ENCODE data around the gene SH3TC2. TPM values are rescaled to one million over a fixed set of nuclear protein-coding genes. Genes with fewer than 3 reads are reported as not detected.

SH3TC2 gene
- total RNA-seq, 2 donors from 2014 or later = 0.33 to 8.6 TPM

GRCh38 chr5:148966348-148966747, 96.5 kb downstream of the SH3TC2 start:
- 54 to 55% methylated on average over 4 of the region's 4 CpGs for WGBS, 2 donors
- Histone ChIP-seq H3K4me3 (no peak overlapping the region), H3K9me3 (no peaks in the 10 kb centered on the region), H3K27ac (peak overlapping the region; percentile 27 to 77 (median 52)), H3K36me3 (replicated peaks in 1 of 2; ENCODE audit: insufficient read depth in 1 of 2, low read depth in 2 of 2) (no peaks in the 10 kb centered on the region), H3K27me3 (no peaks in the 10 kb centered on the region), H3K4me1 (peaks cover 15% of the 10 kb centered on the region)
- TF ChIP-seq CTCF (IDR thresholded peaks at IDR 0.05) (no peak), POLR2A (IDR thresholded peaks at IDR 0.05) (no peak)
- ATAC-seq (peak; percentile 30), DNase-seq (peak in 3 of 4 donors; percentile 35 to 45 (median 35))
- intact Hi-C loops (cut with DNase I) = no loop called here

- no peaks in the 10 kb centered on the region for H3K36me3 ChIP-seq (replicated peaks in 1 of 2; ENCODE audit: insufficient read depth in 1 of 2, low read depth in 2 of 2)
- intact Hi-C loops (cut with DNase I) = no loop called here
- TF ChIP-seq POLR2A (IDR thresholded peaks at IDR 0.05) (peak in 1 of 3 donors; percentile 27), CTCF (IDR thresholded peaks at IDR 0.05) (no peak)
- H3K9me3 ChIP-seq = no peaks in the 10 kb centered on the region
- H3K27me3 ChIP-seq = no peaks in the 10 kb centered on the region
- DNase-seq = peak; percentile 62 to 80 (median 74)
- peak overlapping the region; percentile 27 to 77 (median 52) for H3K27ac ChIP-seq
- H3K4me3 ChIP-seq = no peak overlapping the region
- H3K4me1 ChIP-seq = peaks cover 22% of the 10 kb centered on the region
- ATAC-seq = peak; percentile 80
- 59 to 78% methylated on average over 13 of the region's 13 CpGs for WGBS, 2 donors
These were observed 97.2 kb downstream of the SH3TC2 start for GRCh38 chr5:148965511-148966265.

- intact Hi-C loops (cut with DNase I) = no loop called here
These were observed 99.2 kb downstream of the SH3TC2 start for GRCh38 chr5:148963664-148964063.

GRCh38 chr5:148962761-148963324, 100.0 kb downstream of the SH3TC2 start:
- TF ChIP-seq POLR2A (IDR thresholded peaks at IDR 0.05) = no peak
- no peak for TF ChIP-seq CTCF (IDR thresholded peaks at IDR 0.05)
- no peaks in the 10 kb centered on the region for H3K9me3 ChIP-seq
- no peak for ATAC-seq
- H3K27me3 ChIP-seq = no peaks in the 10 kb centered on the region
- DNase-seq = no peak
- 83 to 89% methylated on average over 3 of the region's 3 CpGs for WGBS, 2 donors
- H3K36me3 ChIP-seq (replicated peaks in 1 of 2; ENCODE audit: insufficient read depth in 1 of 2, low read depth in 2 of 2) = no peaks in the 10 kb centered on the region
- H3K27ac ChIP-seq = no peak overlapping the region
- peaks cover 18% of the 10 kb centered on the region for H3K4me1 ChIP-seq
- no peak overlapping the region for H3K4me3 ChIP-seq
- intact Hi-C loops (cut with DNase I) = no loop called here

More at GRCh38 chr5:148963664-148964063, 99.2 kb downstream of the SH3TC2 start:
- H3K36me3 ChIP-seq (replicated peaks in 1 of 2; ENCODE audit: insufficient read depth in 1 of 2, low read depth in 2 of 2) = no peaks in the 10 kb centered on the region
- ATAC-seq (no peak), DNase-seq (peak in 1 of 4 donors; percentile 27)
- peaks cover 18% of the 10 kb centered on the region for H3K4me1 ChIP-seq
- TF ChIP-seq POLR2A (IDR thresholded peaks at IDR 0.05) = no peak
- no peaks in the 10 kb centered on the region for H3K9me3 ChIP-seq
- H3K4me3 ChIP-seq = no peak overlapping the region
- H3K27me3 ChIP-seq = no peaks in the 10 kb centered on the region
- no peak overlapping the region for H3K27ac ChIP-seq

GRCh38 chr5:148962200-148962550, 100.7 kb downstream of the SH3TC2 start:
- no peak for TF ChIP-seq POLR2A (IDR thresholded peaks at IDR 0.05)
- intact Hi-C loops (cut with DNase I) = no loop called here

More at GRCh38 chr5:148962200-148962550, 100.7 kb downstream of the SH3TC2 start:
- ATAC-seq = no peak
- no peak for DNase-seq
- no peaks in the 10 kb centered on the region for H3K27me3 ChIP-seq
- H3K4me3 ChIP-seq = no peak overlapping the region
- H3K27ac ChIP-seq = peak overlapping the region in 3 of 4 donors; percentile 55 to 80 (median 58)
- no peaks in the 10 kb centered on the region for H3K36me3 ChIP-seq (replicated peaks in 1 of 2; ENCODE audit: insufficient read depth in 1 of 2, low read depth in 2 of 2)
- peaks cover 18% of the 10 kb centered on the region for H3K4me1 ChIP-seq
- 55 to 88% methylated on average over 3 of the region's 3 CpGs for WGBS, 2 donors
- H3K9me3 ChIP-seq = no peaks in the 10 kb centered on the region
